ENCODE data around the gene ATP8B4.

DNA sequence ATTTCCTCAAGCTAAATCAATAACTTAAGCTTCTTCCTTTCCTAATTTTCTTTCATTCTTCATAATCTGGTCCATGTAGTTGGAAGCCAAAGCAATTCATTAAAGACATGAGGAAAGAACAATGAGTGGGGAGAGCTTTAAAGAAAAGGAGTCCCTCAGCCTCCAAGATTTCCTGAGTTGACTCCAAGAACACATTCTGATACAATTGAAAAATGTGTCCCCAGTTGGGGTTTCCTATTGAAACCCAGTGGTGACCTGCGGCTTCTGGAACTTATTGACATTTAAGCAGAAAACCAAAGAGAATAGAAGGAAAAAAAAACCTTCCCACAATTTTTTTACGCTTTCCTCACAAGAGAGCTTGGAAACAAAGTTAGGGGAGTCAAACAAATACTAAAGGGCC lies 37.0 kb downstream of the ATP8B4 start:
- TF ChIP-seq, protein P1, sequence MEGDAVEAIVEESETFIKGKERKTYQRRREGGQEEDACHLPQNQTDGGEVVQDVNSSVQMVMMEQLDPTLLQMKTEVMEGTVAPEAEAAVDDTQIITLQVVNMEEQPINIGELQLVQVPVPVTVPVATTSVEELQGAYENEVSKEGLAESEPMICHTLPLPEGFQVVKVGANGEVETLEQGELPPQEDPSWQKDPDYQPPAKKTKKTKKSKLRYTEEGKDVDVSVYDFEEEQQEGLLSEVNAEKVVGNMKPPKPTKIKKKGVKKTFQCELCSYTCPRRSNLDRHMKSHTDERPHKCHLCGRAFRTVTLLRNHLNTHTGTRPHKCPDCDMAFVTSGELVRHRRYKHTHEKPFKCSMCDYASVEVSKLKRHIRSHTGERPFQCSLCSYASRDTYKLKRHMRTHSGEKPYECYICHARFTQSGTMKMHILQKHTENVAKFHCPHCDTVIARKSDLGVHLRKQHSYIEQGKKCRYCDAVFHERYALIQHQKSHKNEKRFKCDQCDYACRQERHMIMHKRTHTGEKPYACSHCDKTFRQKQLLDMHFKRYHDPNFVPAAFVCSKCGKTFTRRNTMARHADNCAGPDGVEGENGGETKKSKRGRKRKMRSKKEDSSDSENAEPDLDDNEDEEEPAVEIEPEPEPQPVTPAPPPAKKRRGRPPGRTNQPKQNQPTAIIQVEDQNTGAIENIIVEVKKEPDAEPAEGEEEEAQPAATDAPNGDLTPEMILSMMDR (IDR thresholded peaks at IDR 0.05): no peak
- TF ChIP-seq EZH2 (IDR thresholded peaks at IDR 0.05; ENCODE audit: borderline replicate concordance, insufficient read depth, low read depth, low read length, poor library complexity, severe bottlenecking): no peak

Data from B cell (primary cell).